NT2/D1 (cell line): Measurements from ENCODE around the gene INA.

Source experiments
- SUZ12 ChIP-seq: IDR thresholded peaks from 2 replicates; pipeline ENCODE4 v1.6.1; 2011; ENCODE audit not compliant: insufficient read length, insufficient read depth; ENCODE audit errors: extremely low read depth
- YY1 ChIP-seq: IDR thresholded peaks from 2 replicates; pipeline ENCODE4 v1.6.1; 2011; ENCODE audit not compliant: insufficient read length, insufficient read depth

- TF ChIP-seq SUZ12 (no peak), YY1 (no peak)
These were observed 38.3 kb upstream of the INA start for GRCh38 chr10:103238506-103239252.
